H9 (cell line): Measurements from ENCODE around the gene CTNNA3. TPM values are rescaled to one million over a fixed set of nuclear protein-coding genes. Genes with fewer than 3 reads are reported as not detected.

ENCODE experiments used
- DNase-seq: peaks from one replicate; pipeline ENCODE4 v3.0.0-alpha.2; 2017
- H2AFZ ChIP-seq: one replicate; pipeline ENCODE4 v1.6.1; 2013; ENCODE audit warnings: mild to moderate bottlenecking, low read length, control low read depth, moderate library complexity
- H2AK5ac ChIP-seq: 2 replicates; pipeline ENCODE4 v1.6.1; 2013; ENCODE audit warnings: low read length, control low read depth, mixed read lengths; ENCODE audit not compliant: insufficient read length
- H2BK120ac ChIP-seq: one replicate; pipeline ENCODE4 v1.6.1; 2013; ENCODE audit warnings: low read depth, mild to moderate bottlenecking, low read length, control low read depth, inconsistent platforms; ENCODE audit not compliant: poor library complexity, severe bottlenecking
- H2BK12ac ChIP-seq: 2 replicates; pipeline ENCODE4 v1.6.1; 2013; ENCODE audit warnings: low read length, control low read depth, mixed read lengths, low read depth; ENCODE audit not compliant: insufficient read length
- H2BK15ac ChIP-seq: 2 replicates; pipeline ENCODE4 v1.6.1; 2013; ENCODE audit warnings: low read depth, low read length, control low read depth
- H2BK20ac ChIP-seq: one replicate; pipeline ENCODE4 v1.6.1; 2013; ENCODE audit warnings: low read depth, mild to moderate bottlenecking, low read length, control low read depth, inconsistent platforms; ENCODE audit not compliant: poor library complexity, severe bottlenecking
- H2BK5ac ChIP-seq: 2 replicates; pipeline ENCODE4 v1.6.1; 2013; ENCODE audit warnings: low read length, control low read depth, mixed read lengths; ENCODE audit not compliant: insufficient read length
- H3K14ac ChIP-seq: 2 replicates; pipeline ENCODE4 v1.6.1; 2013; ENCODE audit warnings: low read length, control low read depth; ENCODE audit not compliant: insufficient read depth
- H3K18ac ChIP-seq: 2 replicates; pipeline ENCODE4 v1.6.1; 2013; ENCODE audit warnings: low read depth, mild to moderate bottlenecking, mixed read lengths, low read length, control low read depth; ENCODE audit not compliant: insufficient read length
- H3K23ac ChIP-seq: 2 replicates; pipeline ENCODE4 v1.6.1; 2013; ENCODE audit warnings: low read length, control low read depth, mixed read lengths, low read depth; ENCODE audit not compliant: insufficient read length
- H3K23me2 ChIP-seq: 2 replicates; pipeline ENCODE4 v1.6.1; 2013; ENCODE audit warnings: low read depth, mild to moderate bottlenecking, mixed read lengths, low read length, control low read depth; ENCODE audit not compliant: insufficient read length, poor library complexity, severe bottlenecking
- H3K27ac ChIP-seq: 2 replicates; pipeline ENCODE4 v1.5.1; 2013; ENCODE audit warnings: low read length, control low read depth, mixed read lengths, low read depth; ENCODE audit not compliant: insufficient read length
- H3K27me3 ChIP-seq: 2 replicates; pipeline ENCODE4 v1.6.1; 2013; ENCODE audit warnings: low read length, control low read depth, inconsistent platforms; ENCODE audit not compliant: insufficient read depth
- H3K4ac ChIP-seq: 2 replicates; pipeline ENCODE4 v1.6.1; 2013; ENCODE audit warnings: low read depth, mild to moderate bottlenecking, control low read depth, inconsistent platforms, low read length, moderate library complexity
- H3K4me1 ChIP-seq: 2 replicates; pipeline ENCODE4 v1.6.1; 2013; ENCODE audit warnings: low read length, control low read depth, inconsistent platforms; ENCODE audit not compliant: insufficient read depth
- H3K4me2 ChIP-seq: 2 replicates; pipeline ENCODE4 v1.6.1; 2013; ENCODE audit warnings: low read length, control low read depth, mixed read lengths; ENCODE audit not compliant: insufficient read length, insufficient read depth
- H3K56ac ChIP-seq: 2 replicates; pipeline ENCODE4 v1.6.1; 2013; ENCODE audit warnings: low read depth, mild to moderate bottlenecking, mixed read lengths, low read length, control low read depth; ENCODE audit not compliant: insufficient read length
- H3K79me1 ChIP-seq: 2 replicates; pipeline ENCODE4 v1.6.1; 2013; ENCODE audit warnings: low read depth, mild to moderate bottlenecking, moderate library complexity, low read length, control low read depth, inconsistent platforms; ENCODE audit not compliant: insufficient read depth, poor library complexity, severe bottlenecking
- H3K79me2 ChIP-seq: 2 replicates; pipeline ENCODE4 v1.6.1; 2013; ENCODE audit warnings: low read length, control low read depth, inconsistent platforms; ENCODE audit not compliant: insufficient read depth
- H3K9ac ChIP-seq: 2 replicates; pipeline ENCODE4 v1.6.1; 2013; ENCODE audit warnings: low read length, control low read depth, mixed read lengths; ENCODE audit not compliant: insufficient read length; ENCODE audit errors: extremely low read depth
- H3K9me3 ChIP-seq: one replicate; pipeline ENCODE4 v1.6.1; 2013; ENCODE audit warnings: low read depth, low read length, inconsistent platforms; ENCODE audit not compliant: control insufficient read depth
- H3T11ph ChIP-seq: one replicate; pipeline ENCODE4 v1.6.1; 2013; ENCODE audit warnings: mild to moderate bottlenecking, low read length, control low read depth, inconsistent platforms
- H4K20me1 ChIP-seq: one replicate; pipeline ENCODE4 v1.6.1; 2013; ENCODE audit not compliant: control insufficient read depth, insufficient read length, insufficient read depth
- H4K5ac ChIP-seq: 2 replicates; pipeline ENCODE4 v1.6.1; 2013; ENCODE audit warnings: low read depth, mild to moderate bottlenecking, mixed read lengths, low read length, control low read depth; ENCODE audit not compliant: insufficient read length
- H4K8ac ChIP-seq: replicated peaks from 2 replicates; pipeline ENCODE4 v1.6.1; 2013; ENCODE audit warnings: low read length, control low read depth, mixed read lengths, low read depth; ENCODE audit not compliant: insufficient read length
- H4K91ac ChIP-seq: 2 replicates; pipeline ENCODE4 v1.6.1; 2013; ENCODE audit warnings: low read depth, mild to moderate bottlenecking, moderate library complexity, mixed read lengths, low read length, control low read depth; ENCODE audit not compliant: insufficient read length
- H3K27ac Mint-ChIP-seq, 3 experiments: 2 replicates in 2 of 3; 3 replicates in 1 of 3; pipeline ENCODE4 v1.8.0; 2020 to 2021; ENCODE audit warnings: mixed read lengths in 3 of 3, mild to moderate bottlenecking in 1 of 3, moderate library complexity in 1 of 3
- H3K27me3 Mint-ChIP-seq: 2 replicates; pipeline ENCODE4 v1.8.0; 2021; ENCODE audit warnings: low read depth, mild to moderate bottlenecking, moderate library complexity, mixed read lengths
- H3K36me3 Mint-ChIP-seq, 3 experiments: 2 replicates in 2 of 3; 3 replicates in 1 of 3; pipeline ENCODE4 v1.8.0; 2020 to 2021; ENCODE audit warnings: low read depth in 3 of 3, mixed read lengths in 3 of 3; ENCODE audit not compliant: insufficient read depth in 1 of 3
- H3K4me1 Mint-ChIP-seq, 2 experiments: 2 replicates each; pipeline ENCODE4 v1.8.0; 2020; ENCODE audit warnings: mixed read lengths in 2 of 2
- H3K4me3 Mint-ChIP-seq, 2 experiments: 2 replicates in 1 of 2; 3 replicates in 1 of 2; pipeline ENCODE4 v1.8.0; 2020 to 2021; ENCODE audit warnings: mild to moderate bottlenecking in 2 of 2, mixed read lengths in 2 of 2, moderate library complexity in 1 of 2
- H3K9me3 Mint-ChIP-seq, 2 experiments: 2 replicates in 1 of 2; 3 replicates in 1 of 2; pipeline ENCODE4 v1.8.0; 2020; ENCODE audit warnings: mild to moderate bottlenecking in 2 of 2, mixed read lengths in 2 of 2, moderate library complexity in 1 of 2
- total RNA-seq: library from RNA; stranded (reverse); gene quantifications from 2 replicates; pipeline ENCODE4 v1.2.1, GENCODE V29; 2021
- TF ChIP-seq, protein P1 (sequence below): fragments of 200-600 bp; sonication (generic); conservative IDR thresholded peaks from 3 replicates; pipeline ENCODE4 v1.8.0; 2021; ENCODE audit warnings: antibody characterized with exemption, mild to moderate bottlenecking

CTNNA3 gene
- total RNA-seq, 1 experiment from 2014 or later, result 3.3 TPM

DNA sequence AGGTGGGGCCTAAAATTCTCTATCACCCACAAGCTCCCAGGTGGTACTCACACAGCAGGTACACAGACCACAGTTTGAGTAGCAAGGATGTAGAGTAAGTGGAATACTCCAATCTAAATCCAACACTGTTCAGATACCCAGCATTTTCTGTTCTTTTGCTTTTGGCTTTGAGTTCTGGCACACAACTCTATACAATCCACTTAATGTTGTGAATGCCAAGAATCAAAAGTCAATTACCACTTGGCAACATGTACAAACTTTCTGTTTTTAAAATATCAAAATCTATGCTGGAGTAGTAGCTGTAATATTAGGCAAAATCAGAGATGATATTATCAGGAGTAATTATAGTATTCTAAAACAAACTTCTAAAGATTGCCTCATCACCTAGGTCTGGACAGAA, 903.6 kb downstream of the CTNNA3 start:
- no peak overlapping the region for H3K14ac ChIP-seq
- H3K9me3 ChIP-seq, result no peaks in the 10 kb centered on the region
- no peak overlapping the region for H3T11ph ChIP-seq
- no peak overlapping the region for H2BK120ac ChIP-seq
- no peak overlapping the region for H3K18ac ChIP-seq
- no peaks in the 10 kb centered on the region for H4K20me1 ChIP-seq
- no peak overlapping the region for H3K27ac Mint-ChIP-seq
- DNase-seq, result no peak
- no peak overlapping the region for H3K4me3 Mint-ChIP-seq
- no peak overlapping the region for H2BK15ac ChIP-seq
- H3K56ac ChIP-seq, result no peak overlapping the region
- H2BK5ac ChIP-seq, result no peak overlapping the region
- no peak overlapping the region for H2BK12ac ChIP-seq
- H3K4ac ChIP-seq, result no peak overlapping the region
- no peaks in the 10 kb centered on the region for H3K27me3 ChIP-seq
- H3K27me3 Mint-ChIP-seq, result no peaks in the 10 kb centered on the region
- no peak overlapping the region for H2AFZ ChIP-seq
- H3K23me2 ChIP-seq, result no peaks in the 10 kb centered on the region
- H3K4me2 ChIP-seq, result no peak overlapping the region
- H3K4me1 Mint-ChIP-seq, result peaks cover 2 to 4% of the 10 kb centered on the region in 2 experiments; a peak in 1 of 4 replicates
- no peak overlapping the region for H3K9ac ChIP-seq
- H3K79me1 ChIP-seq, result no peaks in the 10 kb centered on the region
- TF ChIP-seq, protein P1, sequence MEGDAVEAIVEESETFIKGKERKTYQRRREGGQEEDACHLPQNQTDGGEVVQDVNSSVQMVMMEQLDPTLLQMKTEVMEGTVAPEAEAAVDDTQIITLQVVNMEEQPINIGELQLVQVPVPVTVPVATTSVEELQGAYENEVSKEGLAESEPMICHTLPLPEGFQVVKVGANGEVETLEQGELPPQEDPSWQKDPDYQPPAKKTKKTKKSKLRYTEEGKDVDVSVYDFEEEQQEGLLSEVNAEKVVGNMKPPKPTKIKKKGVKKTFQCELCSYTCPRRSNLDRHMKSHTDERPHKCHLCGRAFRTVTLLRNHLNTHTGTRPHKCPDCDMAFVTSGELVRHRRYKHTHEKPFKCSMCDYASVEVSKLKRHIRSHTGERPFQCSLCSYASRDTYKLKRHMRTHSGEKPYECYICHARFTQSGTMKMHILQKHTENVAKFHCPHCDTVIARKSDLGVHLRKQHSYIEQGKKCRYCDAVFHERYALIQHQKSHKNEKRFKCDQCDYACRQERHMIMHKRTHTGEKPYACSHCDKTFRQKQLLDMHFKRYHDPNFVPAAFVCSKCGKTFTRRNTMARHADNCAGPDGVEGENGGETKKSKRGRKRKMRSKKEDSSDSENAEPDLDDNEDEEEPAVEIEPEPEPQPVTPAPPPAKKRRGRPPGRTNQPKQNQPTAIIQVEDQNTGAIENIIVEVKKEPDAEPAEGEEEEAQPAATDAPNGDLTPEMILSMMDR, result no peak
- H4K8ac ChIP-seq, result no peak overlapping the region
- no peaks in the 10 kb centered on the region for H3K36me3 Mint-ChIP-seq
- H4K91ac ChIP-seq, result no peak overlapping the region
- H4K5ac ChIP-seq, result no peak overlapping the region
- no peaks in the 10 kb centered on the region for H3K9me3 Mint-ChIP-seq
- no peaks in the 10 kb centered on the region for H3K4me1 ChIP-seq
- H3K27ac ChIP-seq, result no peak overlapping the region
- no peak overlapping the region for H3K23ac ChIP-seq
- H2AK5ac ChIP-seq, result no peak overlapping the region
- H2BK20ac ChIP-seq, result no peak overlapping the region
- H3K79me2 ChIP-seq, result no peaks in the 10 kb centered on the region
